NCI-H524 treated with DMSO at 0.1 percent for 48 hours (cell line): ENCODE data around the gene MYO19.
A peak's percentile ranks its signal among the peaks of the same experiment; 100 is the strongest.
"Not testable (repeated sequence)": the region's sequence is repeated elsewhere in the genome, so short reads cannot be mapped to it uniquely, and the experiment has no call there.

Experiments used
- DNase-seq: peaks from one replicate; lab custom pipeline; 2025; lab: John Stamatoyannopoulos, UW

MYO19 gene

DNA sequence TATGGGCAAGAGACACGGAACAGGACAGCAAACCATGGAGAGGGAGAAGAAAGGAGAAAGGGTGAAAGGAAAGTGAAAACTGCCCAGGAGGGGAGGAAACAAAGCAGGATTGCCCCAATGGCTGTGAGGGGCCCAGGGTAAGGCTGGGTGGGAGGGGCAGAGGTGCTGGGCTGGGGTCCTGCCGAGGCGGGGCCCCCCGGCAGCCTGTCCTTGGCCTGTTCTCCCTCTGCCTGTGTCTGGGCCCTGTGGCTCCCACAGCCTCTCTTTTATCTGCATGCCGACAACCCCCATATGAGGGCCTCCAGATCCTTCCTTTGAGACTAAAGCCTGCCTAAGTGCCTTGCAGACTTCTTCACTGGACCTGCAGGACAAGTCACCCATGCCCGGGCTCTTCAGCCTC lies 32.7 kb downstream of the MYO19 start:
- DNase-seq, result no peak

DNA sequence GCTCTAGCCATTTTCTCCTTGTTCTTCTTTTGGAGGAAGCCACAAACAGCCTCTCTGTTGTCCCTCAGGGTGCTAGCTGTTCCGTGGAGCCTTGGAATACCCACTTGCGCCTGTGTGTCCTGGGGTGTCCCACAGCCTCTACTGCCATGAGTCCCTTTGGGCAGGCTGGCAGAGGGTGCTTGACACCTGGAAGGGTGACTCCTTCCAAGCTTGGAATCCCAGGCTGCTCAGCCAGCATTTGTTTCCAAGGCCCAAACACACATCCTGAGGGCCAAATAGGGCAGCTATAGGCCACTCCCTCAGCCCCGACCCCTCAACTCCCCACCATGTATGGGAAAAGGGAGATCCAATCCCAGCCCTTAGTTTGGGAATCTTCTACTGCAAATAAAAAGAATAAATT lies 33.3 kb downstream of the MYO19 start:
- DNase-seq, result no peak

GRCh38 chr17:36500745-36501225 lies 33.9 kb downstream of the MYO19 start:
- DNase-seq, result no peak

DNA sequence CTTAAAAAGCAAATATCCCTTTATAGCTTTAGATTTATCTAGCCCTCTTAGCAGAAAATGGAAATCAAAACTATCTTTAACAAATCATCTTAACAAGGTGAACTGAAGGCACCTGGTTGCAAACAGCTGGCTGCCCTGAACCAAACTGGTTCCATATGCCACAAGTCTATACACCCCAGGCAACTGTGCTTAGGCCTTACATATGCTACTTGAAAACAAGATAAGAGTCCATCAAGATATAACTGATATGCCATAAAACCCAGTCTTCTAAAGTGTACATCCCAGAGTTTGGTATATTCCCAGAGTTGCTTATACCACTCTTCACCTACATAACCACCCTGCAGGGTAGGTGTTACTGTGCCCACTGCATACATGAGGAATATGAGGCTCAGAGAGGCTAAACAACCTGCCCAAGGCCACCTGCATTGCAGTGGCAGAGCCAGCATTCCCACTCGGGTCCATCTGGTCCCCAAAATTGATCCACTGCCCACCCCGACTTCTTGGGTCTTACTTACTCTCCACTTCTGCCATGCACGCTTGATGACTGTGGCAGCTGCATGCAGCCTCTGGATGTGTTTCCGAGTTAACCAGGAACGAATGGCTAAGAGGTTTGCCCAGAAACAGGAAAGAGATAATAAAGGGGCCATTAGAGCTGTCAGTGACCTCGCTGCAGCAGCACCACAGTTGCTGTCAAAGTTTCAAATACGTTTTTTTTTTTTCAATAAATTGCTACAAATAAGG lies 35.9 kb downstream of the MYO19 start:
- DNase-seq, result no peak

GRCh38 chr17:36498155-36498554 lies 36.5 kb downstream of the MYO19 start:
- no peak for DNase-seq

- DNase-seq, result no peak
Observed at GRCh38 chr17:36496018-36496789, 38.5 kb downstream of the MYO19 start.

GRCh38 chr17:36495076-36495578 lies 39.5 kb downstream of the MYO19 start:
- DNase-seq, result no peak

DNA sequence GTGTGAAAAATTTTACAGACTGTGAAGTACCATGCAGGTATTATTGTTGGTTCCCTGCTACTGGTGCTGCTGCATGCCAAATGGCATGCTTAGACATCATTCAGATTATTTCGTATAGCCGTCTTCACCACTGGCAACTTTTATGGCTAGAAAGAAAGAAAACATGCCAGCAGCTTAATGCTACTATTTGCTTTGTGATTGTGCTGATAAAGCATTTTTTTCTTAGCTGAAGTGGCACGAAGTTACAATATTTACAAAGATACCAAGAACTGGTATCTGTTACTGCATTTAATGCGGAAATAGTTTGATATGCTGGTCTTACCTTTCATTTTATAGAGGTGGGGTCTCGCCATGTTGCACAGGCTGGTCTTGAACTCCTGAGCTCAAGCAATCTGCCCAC lies 40.0 kb downstream of the MYO19 start:
- DNase-seq, result no peak

GRCh38 chr17:36493956-36494355 lies 40.7 kb downstream of the MYO19 start:
- DNase-seq, result no peak

- DNase-seq, result peak; percentile 84
Observed at GRCh38 chr17:36486204-36487194, 48.2 kb downstream of the MYO19 start, which contains the start of gene ZNHIT3. TSS of gene ZNHIT3 (plus strand) at chr17:36486681. CDS start at chr17:36486700, 19 bp downstream.

- no peak for DNase-seq
Observed at GRCh38 chr17:36485805-36486203, 48.9 kb downstream of the MYO19 start.

DNA sequence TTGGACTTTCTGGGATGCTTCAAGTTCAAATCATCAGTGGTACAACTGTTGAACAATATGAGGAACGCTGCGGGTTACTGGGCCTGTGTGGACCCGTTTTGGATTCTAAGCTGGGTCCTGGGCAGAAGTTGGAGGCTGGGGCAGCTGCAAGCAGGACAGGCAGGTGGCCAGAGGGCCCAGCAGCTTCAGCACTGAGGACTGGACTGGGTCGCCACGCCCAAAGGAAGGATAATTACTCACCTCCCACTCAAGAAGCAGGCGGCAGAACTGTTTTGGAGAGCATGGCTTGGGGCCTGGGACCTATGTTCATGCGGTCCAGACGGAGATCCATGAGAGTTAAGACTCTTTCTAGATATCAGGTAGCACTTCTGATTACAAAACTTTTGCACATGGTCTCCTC lies 49.6 kb downstream of the MYO19 start:
- DNase-seq, result no peak

GRCh38 chr17:36484021-36484420 lies 50.6 kb downstream of the MYO19 start:
- not testable (repeated sequence) for DNase-seq

DNA sequence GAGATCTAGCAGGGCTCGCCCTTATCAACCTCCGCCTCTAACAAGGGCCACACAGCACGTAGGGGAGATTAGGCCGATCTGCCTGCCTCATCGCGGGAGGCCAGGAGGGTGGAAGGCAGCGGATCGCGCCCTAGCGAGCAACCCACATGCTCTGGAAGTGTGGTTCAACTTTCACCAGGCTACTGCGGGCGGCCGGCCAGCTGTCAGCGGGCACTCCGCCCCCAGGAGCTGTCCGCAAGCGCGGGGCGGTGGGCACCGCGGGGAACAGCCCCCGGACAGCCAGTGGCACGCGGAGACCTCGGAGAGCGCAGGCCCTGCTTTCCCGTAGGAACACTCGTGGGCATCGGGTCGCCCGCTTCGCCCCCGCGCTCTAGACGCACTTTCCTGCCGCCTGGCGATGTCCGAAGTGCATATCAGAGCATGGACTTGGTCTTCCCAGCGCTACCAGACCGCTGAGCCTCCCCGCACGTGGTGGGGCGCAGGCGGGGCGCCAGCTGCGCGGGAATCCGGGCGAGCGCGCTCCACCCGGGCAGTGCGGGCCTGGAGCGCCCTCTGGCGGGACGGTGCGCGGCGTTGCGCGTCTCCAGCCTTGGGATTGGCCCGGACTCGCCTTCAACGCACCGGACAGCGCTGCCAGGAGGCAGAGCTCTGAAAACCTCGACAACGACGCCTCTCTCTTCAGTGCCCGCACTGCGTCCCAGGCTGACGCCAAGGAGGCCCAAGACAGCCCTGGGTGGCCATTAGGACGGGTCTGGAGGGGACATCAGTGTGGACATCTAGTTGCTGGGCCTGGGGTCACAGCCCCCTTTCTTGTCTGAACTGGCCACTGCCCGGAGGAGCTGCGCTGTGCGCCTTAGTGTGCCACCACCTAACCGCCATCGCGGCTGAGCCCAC lies 51.8 kb downstream of the MYO19 start:
- DNase-seq, result peak; percentile 23

GRCh38 chr17:36481829-36482228 lies 52.8 kb downstream of the MYO19 start:
- no peak for DNase-seq

DNA sequence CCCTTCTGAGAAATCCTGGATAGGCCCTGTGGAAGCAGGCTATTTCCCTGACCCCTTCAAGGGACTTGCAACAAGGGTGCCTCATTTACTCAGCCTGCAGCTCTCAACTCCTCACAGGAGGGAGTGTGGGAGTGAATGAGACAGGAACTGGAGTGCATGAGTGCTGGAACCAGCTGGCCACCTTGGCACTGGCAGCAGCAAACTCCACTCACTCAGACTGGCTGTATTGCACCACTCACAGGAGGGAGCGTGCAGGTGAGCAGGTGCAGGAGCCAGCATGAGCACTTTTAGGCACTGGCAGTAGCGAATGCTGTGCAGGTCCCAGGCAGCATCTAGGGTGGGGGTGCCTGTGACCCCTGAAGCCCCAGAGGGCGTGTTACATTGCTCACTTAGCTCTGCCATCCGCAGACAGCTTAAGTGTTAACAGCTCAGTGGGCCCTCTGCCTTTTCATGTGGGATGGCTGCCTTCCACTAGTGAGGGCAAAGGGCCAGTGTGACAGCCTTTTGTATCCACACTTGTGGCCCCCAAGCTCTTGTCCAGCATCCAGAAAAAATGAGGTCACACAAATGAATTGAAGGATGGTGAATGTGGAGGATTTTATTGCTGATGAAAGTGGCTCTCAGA lies 59.2 kb downstream of the MYO19 start:
- no peak for DNase-seq

- no peak for DNase-seq
Observed at GRCh38 chr17:36474571-36474970, 60.1 kb downstream of the MYO19 start.

DNA sequence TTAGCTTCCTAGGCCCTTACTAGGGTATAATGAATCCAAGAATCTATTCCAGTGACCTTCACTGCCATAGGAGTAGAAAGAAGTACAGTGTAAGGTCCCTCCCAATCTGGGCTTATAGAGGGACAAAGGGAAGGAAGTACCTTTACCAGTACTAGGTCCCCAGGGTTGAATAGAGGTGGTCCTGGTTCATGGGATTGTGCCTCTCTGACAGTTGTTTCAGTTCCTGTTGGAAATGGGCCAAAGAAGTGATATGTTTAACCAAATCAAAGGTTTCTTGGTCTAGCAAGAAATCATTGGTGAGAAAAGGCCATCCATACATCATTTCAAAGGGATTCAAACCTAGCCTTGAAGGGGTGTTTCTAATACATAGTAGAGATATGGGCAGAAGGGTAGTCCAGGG lies 64.2 kb downstream of the MYO19 start:
- DNase-seq, result no peak

GRCh38 chr17:36469733-36470132 lies 64.9 kb downstream of the MYO19 start:
- no peak for DNase-seq

GRCh38 chr17:36468903-36469635 lies 65.6 kb downstream of the MYO19 start:
- DNase-seq, result peak; percentile 63
